SU-DHL-6 (cell line): ENCODE data around the gene SLC25A44.

Experiments
- H2AFZ ChIP-seq: fragments of 200-600 bp; sonication (generic); 2 replicates; pipeline ENCODE4 v1.6.1; 2014; ENCODE audit warnings: low read depth, mild to moderate bottlenecking, moderate library complexity, mixed read lengths, antibody characterized with exemption, low read length; ENCODE audit not compliant: severe bottlenecking
- H3F3A ChIP-seq: fragments of 200-600 bp; shearing (Covaris generic); 2 replicates; pipeline ENCODE4 v1.6.0; 2016; ENCODE audit warnings: antibody characterized with exemption, mild to moderate bottlenecking; ENCODE audit not compliant: insufficient read depth
- H3K27ac ChIP-seq: fragments of 200-600 bp; sonication (generic); 2 replicates; pipeline ENCODE4 v1.5.1; 2016; ENCODE audit warnings: low read depth, mild to moderate bottlenecking, low read length, moderate library complexity, mixed read lengths
- H3K27me3 ChIP-seq: fragments of 200-600 bp; sonication (generic), shearing (Covaris generic); 2 replicates; pipeline ENCODE4 v1.6.0; 2014; ENCODE audit warnings: mild to moderate bottlenecking, low read length
- H3K36me3 ChIP-seq: fragments of 200-600 bp; sonication (generic); 2 replicates; pipeline ENCODE4 v1.6.1; 2014; ENCODE audit warnings: mild to moderate bottlenecking, low read length, mixed read lengths
- H3K4me2 ChIP-seq: fragments of 300-600, 200-600 bp; shearing (Covaris generic), sonication (generic); 2 replicates; pipeline ENCODE4 v1.6.0; 2014; ENCODE audit warnings: low read length, low read depth, mild to moderate bottlenecking; ENCODE audit not compliant: poor library complexity, severe bottlenecking
- H3K4me3 ChIP-seq: fragments of 200-600 bp; sonication (generic); 2 replicates; pipeline ENCODE4 v1.5.1; 2014; ENCODE audit warnings: antibody characterized with exemption, low read length, mild to moderate bottlenecking, mixed read lengths; ENCODE audit not compliant: insufficient read depth, poor library complexity, severe bottlenecking
- H3K79me2 ChIP-seq: fragments of 200-600 bp; sonication (generic); 2 replicates; pipeline ENCODE4 v1.6.1; 2014; ENCODE audit warnings: mild to moderate bottlenecking, low read length, moderate library complexity; ENCODE audit not compliant: insufficient read depth
- H3K9ac ChIP-seq: fragments of 200-600 bp; sonication (generic); 2 replicates; pipeline ENCODE4 v1.7.0; 2014; ENCODE audit warnings: mild to moderate bottlenecking, low read length
- H3K9me2 ChIP-seq: fragments of 200-600 bp; sonication (generic); replicated peaks from 2 replicates; pipeline ENCODE4 v1.6.1; 2014; ENCODE audit warnings: low read length; ENCODE audit not compliant: insufficient read depth
- H3K9me3 ChIP-seq: fragments of 200-600 bp; sonication (generic); 2 replicates; pipeline ENCODE4 v1.6.1; 2014; ENCODE audit warnings: low read length, mixed read lengths; ENCODE audit not compliant: insufficient read depth
- H4K20me1 ChIP-seq: fragments of 200-600 bp; sonication (generic); 2 replicates; pipeline ENCODE4 v1.6.1; 2014; ENCODE audit warnings: low read depth, mild to moderate bottlenecking, antibody characterized with exemption, low read length, moderate library complexity, mixed read lengths
- EZH2phosphoT487 ChIP-seq: fragments of 200-600 bp; sonication (generic), shearing (Covaris generic); conservative IDR thresholded peaks from 2 replicates; pipeline ENCODE4 v1.6.1; 2018; ENCODE audit warnings: mild to moderate bottlenecking, antibody characterized with exemption, low read length, moderate library complexity, mixed read lengths
- TF ChIP-seq, protein P1 (sequence below): fragments of 200-600 bp; sonication (generic); IDR thresholded peaks from one replicate; pipeline ENCODE4 v1.5.1; 2017; ENCODE audit warnings: antibody characterized with exemption, mild to moderate bottlenecking, low read length, moderate library complexity; ENCODE audit not compliant: insufficient read depth, poor library complexity, severe bottlenecking

The SLC25A44 gene

DNA sequence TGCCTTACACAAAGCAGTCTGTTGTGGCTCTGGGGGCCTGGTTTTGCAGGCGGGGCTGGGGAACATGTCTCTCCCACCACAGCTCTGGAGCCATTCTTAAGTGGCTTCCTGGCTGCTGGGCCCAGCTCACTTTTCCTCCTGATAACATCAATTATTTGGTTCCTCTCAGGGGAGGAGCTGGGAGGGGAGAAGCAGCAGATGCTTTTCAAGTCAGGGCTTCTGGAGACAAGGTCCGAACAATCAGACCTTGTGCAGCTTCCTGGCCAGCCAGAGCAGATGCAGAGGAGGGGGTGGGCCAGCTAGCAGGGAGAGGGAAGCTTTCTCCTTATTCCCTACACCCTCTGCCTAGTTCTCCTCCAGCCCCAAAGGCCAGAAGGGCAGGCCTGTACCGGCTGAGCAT is 57.6 kb downstream of the SLC25A44 start:
- no peaks in the 10 kb centered on the region for H3K9me2 ChIP-seq
- H3K27ac ChIP-seq, result no peak overlapping the region
- no peaks in the 10 kb centered on the region for H3K36me3 ChIP-seq
- H3K9ac ChIP-seq, result no peak overlapping the region
- no peaks in the 10 kb centered on the region for H3F3A ChIP-seq
- no peak for TF ChIP-seq EZH2phosphoT487
- TF ChIP-seq, protein P1, sequence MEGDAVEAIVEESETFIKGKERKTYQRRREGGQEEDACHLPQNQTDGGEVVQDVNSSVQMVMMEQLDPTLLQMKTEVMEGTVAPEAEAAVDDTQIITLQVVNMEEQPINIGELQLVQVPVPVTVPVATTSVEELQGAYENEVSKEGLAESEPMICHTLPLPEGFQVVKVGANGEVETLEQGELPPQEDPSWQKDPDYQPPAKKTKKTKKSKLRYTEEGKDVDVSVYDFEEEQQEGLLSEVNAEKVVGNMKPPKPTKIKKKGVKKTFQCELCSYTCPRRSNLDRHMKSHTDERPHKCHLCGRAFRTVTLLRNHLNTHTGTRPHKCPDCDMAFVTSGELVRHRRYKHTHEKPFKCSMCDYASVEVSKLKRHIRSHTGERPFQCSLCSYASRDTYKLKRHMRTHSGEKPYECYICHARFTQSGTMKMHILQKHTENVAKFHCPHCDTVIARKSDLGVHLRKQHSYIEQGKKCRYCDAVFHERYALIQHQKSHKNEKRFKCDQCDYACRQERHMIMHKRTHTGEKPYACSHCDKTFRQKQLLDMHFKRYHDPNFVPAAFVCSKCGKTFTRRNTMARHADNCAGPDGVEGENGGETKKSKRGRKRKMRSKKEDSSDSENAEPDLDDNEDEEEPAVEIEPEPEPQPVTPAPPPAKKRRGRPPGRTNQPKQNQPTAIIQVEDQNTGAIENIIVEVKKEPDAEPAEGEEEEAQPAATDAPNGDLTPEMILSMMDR, result no peak
- no peak overlapping the region for H3K4me3 ChIP-seq
- no peak overlapping the region for H3K4me2 ChIP-seq
- no peak overlapping the region for H2AFZ ChIP-seq
- no peaks in the 10 kb centered on the region for H3K27me3 ChIP-seq
- H3K9me3 ChIP-seq, result no peaks in the 10 kb centered on the region
- no peaks in the 10 kb centered on the region for H3K79me2 ChIP-seq
- H4K20me1 ChIP-seq, result no peaks in the 10 kb centered on the region

DNA sequence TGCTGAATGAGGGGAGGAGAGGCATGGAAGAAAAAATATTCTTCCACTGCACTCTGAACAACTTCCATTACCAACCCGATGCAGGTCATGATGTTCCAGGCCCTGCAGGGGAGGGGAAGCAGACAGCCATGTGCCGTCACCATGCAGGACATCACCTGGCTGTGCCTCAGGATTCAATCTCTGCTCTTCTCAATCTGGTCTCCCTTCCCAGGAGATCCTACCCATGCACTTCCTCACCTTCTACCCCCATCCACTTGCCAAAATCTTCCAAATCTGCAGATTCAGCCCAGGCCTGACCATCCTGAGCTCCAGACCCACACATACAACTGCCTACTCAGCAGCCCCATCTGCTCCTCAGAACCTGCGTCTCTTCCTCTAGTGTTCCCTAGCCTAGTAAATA is 59.7 kb downstream of the SLC25A44 start:
- Histone ChIP-seq H3K27me3 (no peaks in the 10 kb centered on the region), H3K36me3 (no peaks in the 10 kb centered on the region)

DNA sequence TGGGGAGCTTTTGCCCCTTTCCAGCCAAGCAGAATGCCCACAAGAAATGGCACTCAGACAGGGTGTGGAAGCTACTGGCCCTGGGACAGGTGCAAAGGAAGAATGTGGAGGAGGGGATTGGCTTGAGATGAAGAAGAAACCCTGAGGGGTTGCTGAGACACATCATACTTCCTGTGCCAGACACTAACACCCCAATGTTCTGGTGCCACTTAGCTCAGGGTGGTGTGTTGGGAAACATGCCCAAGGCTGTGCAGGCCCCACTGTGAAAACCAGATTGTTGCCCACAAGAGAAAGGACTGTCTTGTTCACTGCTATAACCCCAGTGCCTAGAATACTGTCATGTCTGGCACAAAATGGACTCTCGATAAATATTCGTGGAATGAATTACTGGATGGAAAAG is 63.8 kb downstream of the SLC25A44 start:
- H3K9me3 ChIP-seq, result no peaks in the 10 kb centered on the region
- H3K36me3 ChIP-seq, result peaks cover 20% of the 10 kb centered on the region; the same call in 1 of the 2 replicates
- no peaks in the 10 kb centered on the region for H3K27me3 ChIP-seq
- H3K79me2 ChIP-seq, result no peaks in the 10 kb centered on the region
- H3K27ac ChIP-seq, result no peak overlapping the region
- no peak for TF ChIP-seq EZH2phosphoT487
- TF ChIP-seq, protein P1, result no peak
- H2AFZ ChIP-seq, result no peak overlapping the region
- H3K4me2 ChIP-seq, result no peak overlapping the region
- no peak overlapping the region for H3K9ac ChIP-seq
- H3F3A ChIP-seq, result no peaks in the 10 kb centered on the region
- H3K4me3 ChIP-seq, result no peak overlapping the region
- no peaks in the 10 kb centered on the region for H3K9me2 ChIP-seq
- H4K20me1 ChIP-seq, result no peaks in the 10 kb centered on the region

More for the DNA sequence above, 59.7 kb downstream of the SLC25A44 start:
- Histone ChIP-seq H4K20me1 (no peaks in the 10 kb centered on the region), H3K4me3 (no peak overlapping the region), H3K9me2 (no peaks in the 10 kb centered on the region), H3K4me2 (no peak overlapping the region), H3K79me2 (no peaks in the 10 kb centered on the region), H3K9me3 (no peaks in the 10 kb centered on the region), H2AFZ (no peak overlapping the region), H3K9ac (no peak overlapping the region), H3F3A (no peaks in the 10 kb centered on the region), H3K27ac (no peak overlapping the region)
- no peak for TF ChIP-seq EZH2phosphoT487
- TF ChIP-seq, protein P1, result no peak
